Loucy (cell line): ENCODE results near the gene PSME2.
A peak's percentile ranks its signal among the peaks of the same experiment; 100 is the strongest.

Experiments used
- H2AFZ ChIP-seq: fragments of 200-600 bp; sonication (generic); 2 replicates; pipeline ENCODE4 v1.6.0; 2016; ENCODE audit warnings: antibody characterized with exemption, mild to moderate bottlenecking, low read length, moderate library complexity
- H3F3A ChIP-seq: fragments of 200-600 bp; 2 replicates; pipeline ENCODE4 v1.6.0; 2016; ENCODE audit warnings: antibody characterized with exemption, low read depth, mild to moderate bottlenecking
- H3K27me3 ChIP-seq: fragments of 200-600 bp; sonication (generic); 2 replicates; pipeline ENCODE4 v1.6.1; 2014; ENCODE audit warnings: low read length, mild to moderate bottlenecking; ENCODE audit not compliant: insufficient read depth, poor library complexity, severe bottlenecking
- H3K36me3 ChIP-seq: fragments of 200-600 bp; sonication (generic); 2 replicates; pipeline ENCODE4 v1.6.1; 2016; ENCODE audit warnings: low read length; ENCODE audit not compliant: insufficient read depth
- H3K4me1 ChIP-seq: fragments of 200-600 bp; sonication (generic); 2 replicates; pipeline ENCODE4 v1.5.1; 2014; ENCODE audit warnings: low read length, mild to moderate bottlenecking; ENCODE audit not compliant: insufficient read depth, poor library complexity, severe bottlenecking
- H3K4me2 ChIP-seq: fragments of 200-600 bp; sonication (generic); 2 replicates; pipeline ENCODE4 v1.6.0; 2014; ENCODE audit warnings: antibody characterized with exemption, low read length, low read depth, mild to moderate bottlenecking; ENCODE audit not compliant: poor library complexity, severe bottlenecking
- H3K4me3 ChIP-seq: fragments of 200-600 bp; sonication (generic); 2 replicates; pipeline ENCODE4 v1.5.1; 2014; ENCODE audit warnings: low read length, mild to moderate bottlenecking, mixed read lengths; ENCODE audit not compliant: poor library complexity, severe bottlenecking
- H3K79me2 ChIP-seq: fragments of 200-600 bp; sonication (generic); 2 replicates; pipeline ENCODE4 v1.6.1; 2014; ENCODE audit warnings: low read length; ENCODE audit not compliant: insufficient read depth
- H3K9ac ChIP-seq: fragments of 200-600 bp; sonication (generic); 2 replicates; pipeline ENCODE4 v1.6.0; 2014; ENCODE audit warnings: mild to moderate bottlenecking, low read depth, low read length, moderate library complexity; ENCODE audit not compliant: poor library complexity, severe bottlenecking
- H3K9me2 ChIP-seq: fragments of 200-600 bp; sonication (generic); replicated peaks from 2 replicates; pipeline ENCODE4 v1.6.1; 2016; ENCODE audit warnings: low read depth, low read length, mixed read lengths
- H3K9me3 ChIP-seq: fragments of 200-600 bp; sonication (generic); 2 replicates; pipeline ENCODE4 v1.6.1; 2014; ENCODE audit warnings: mild to moderate bottlenecking, antibody characterized with exemption, low read length, low read depth; ENCODE audit not compliant: insufficient read depth
- H4K20me1 ChIP-seq: fragments of 200-600 bp; sonication (generic); 2 replicates; pipeline ENCODE4 v1.6.0; 2014; ENCODE audit warnings: antibody characterized with exemption, low read length, mild to moderate bottlenecking; ENCODE audit not compliant: insufficient read depth, poor library complexity, severe bottlenecking
- CTCF ChIP-seq: fragments of 200-600 bp; sonication (generic); conservative IDR thresholded peaks from 2 replicates; pipeline ENCODE4 v1.5.1; 2014; ENCODE audit warnings: mild to moderate bottlenecking, antibody characterized with exemption, low read length
- EZH2phosphoT487 ChIP-seq: fragments of 200-600 bp; IDR thresholded peaks from 2 replicates; pipeline ENCODE4 v1.6.1; 2018; ENCODE audit warnings: antibody characterized with exemption, mild to moderate bottlenecking, moderate library complexity, borderline replicate concordance

The PSME2 gene

DNA sequence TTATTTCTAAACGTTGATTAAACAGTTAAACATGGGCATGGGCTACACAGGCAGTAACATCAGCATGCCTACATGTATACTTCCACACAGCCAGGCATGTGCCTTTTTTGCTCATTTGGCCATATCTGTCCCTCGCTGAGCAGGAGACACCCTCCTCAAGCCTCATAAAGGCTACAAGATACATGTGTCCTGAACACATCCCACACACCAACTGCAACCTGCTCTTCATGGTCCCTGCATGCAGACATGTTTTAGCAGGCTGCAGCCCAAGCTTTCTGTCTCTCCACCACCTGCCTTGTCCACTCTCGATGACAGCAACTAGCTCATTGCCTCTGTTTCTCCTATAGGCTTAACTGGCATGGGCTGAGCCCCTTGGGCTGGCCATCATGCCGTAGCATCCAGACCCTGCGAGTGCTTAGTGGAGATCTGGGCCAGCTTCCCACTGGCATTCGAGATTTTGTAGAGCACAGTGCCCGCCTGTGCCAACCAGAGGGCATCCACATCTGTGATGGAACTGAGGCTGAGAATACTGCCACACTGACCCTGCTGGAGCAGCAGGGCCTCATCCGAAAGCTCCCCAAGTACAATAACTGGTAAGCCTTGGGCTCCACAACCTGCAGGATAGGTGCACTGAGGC lies 49.7 kb downstream of the PSME2 start:
- peak overlapping the region; percentile 90 for H3K4me2 ChIP-seq
- no peaks in the 10 kb centered on the region for H3K9me3 ChIP-seq
- H3K79me2 ChIP-seq, result peaks cover 33% of the 10 kb centered on the region
- no peaks in the 10 kb centered on the region for H3K27me3 ChIP-seq
- no peak overlapping the region for H2AFZ ChIP-seq
- no peaks in the 10 kb centered on the region; the same call in 1 of the 2 replicates for H3K36me3 ChIP-seq
- TF ChIP-seq EZH2phosphoT487 (no peak), CTCF (no peak)
- peaks cover 26% of the 10 kb centered on the region for H3K4me1 ChIP-seq
- H3F3A ChIP-seq, result no peaks in the 10 kb centered on the region; the same call in 1 of the 2 replicates
- no peaks in the 10 kb centered on the region for H4K20me1 ChIP-seq
- H3K9me2 ChIP-seq, result no peaks in the 10 kb centered on the region
- H3K4me3 ChIP-seq, result no peak overlapping the region
- H3K9ac ChIP-seq, result no peak overlapping the region

- H2AFZ ChIP-seq, result no peak overlapping the region
- peaks cover 26% of the 10 kb centered on the region for H3K4me1 ChIP-seq
- H3K9me3 ChIP-seq, result no peaks in the 10 kb centered on the region
- peak overlapping the region; percentile 93 for H3K4me3 ChIP-seq
- H3F3A ChIP-seq, result no peaks in the 10 kb centered on the region; the same call in 1 of the 2 replicates
- H3K9ac ChIP-seq, result peak overlapping the region; percentile 99
- H3K9me2 ChIP-seq, result no peaks in the 10 kb centered on the region
- peaks cover 33% of the 10 kb centered on the region for H3K79me2 ChIP-seq
- H3K27me3 ChIP-seq, result no peaks in the 10 kb centered on the region
- no peaks in the 10 kb centered on the region for H4K20me1 ChIP-seq
- TF ChIP-seq EZH2phosphoT487 (no peak), CTCF (no peak)
- peak overlapping the region; percentile 90 for H3K4me2 ChIP-seq
- H3K36me3 ChIP-seq, result no peaks in the 10 kb centered on the region; the same call in 1 of the 2 replicates
Observed at GRCh38 chr14:24095271-24096068, 50.9 kb downstream of the PSME2 start.

GRCh38 chr14:24094841-24095270 lies 51.6 kb downstream of the PSME2 start:
- Histone ChIP-seq H3K4me3 (peak overlapping the region; percentile 93), H3K4me2 (peak overlapping the region; percentile 90), H4K20me1 (no peaks in the 10 kb centered on the region), H3K4me1 (peaks cover 26% of the 10 kb centered on the region), H3K9me2 (no peaks in the 10 kb centered on the region), H3K79me2 (peaks cover 33% of the 10 kb centered on the region), H3F3A (no peaks in the 10 kb centered on the region; the same call in 1 of the 2 replicates), H3K27me3 (no peaks in the 10 kb centered on the region), H3K9ac (peak overlapping the region; percentile 99), H3K9me3 (no peaks in the 10 kb centered on the region), H3K36me3 (no peaks in the 10 kb centered on the region; the same call in 1 of the 2 replicates), H2AFZ (0 out of 2 replicates have a peak overlapping the region, but pooled peaks have one; percentile 65)
- TF ChIP-seq CTCF (no peak), EZH2phosphoT487 (no peak)
